MM.1S (cell line): ENCODE measurements around the gene ETNPPL.

Experiments used
- DNase-seq: peaks from one replicate; pipeline ENCODE4 v3.0.0-alpha.2; 2015
- H2AFZ ChIP-seq: fragments of 300-600 bp; sonication (generic); 2 replicates; pipeline ENCODE4 v1.6.0; 2016; ENCODE audit warnings: antibody characterized with exemption, low read length
- H3F3A ChIP-seq: fragments of 300-600 bp; sonication (generic); 2 replicates; pipeline ENCODE4 v1.6.1; 2016; ENCODE audit warnings: mild to moderate bottlenecking, antibody characterized with exemption, low read length, moderate library complexity, mixed read lengths; ENCODE audit not compliant: insufficient read depth
- H3K27ac ChIP-seq: fragments of 300-600 bp; sonication (generic); 2 replicates; pipeline ENCODE4 v1.5.1; 2016; ENCODE audit warnings: mild to moderate bottlenecking, low read length
- H3K27me3 ChIP-seq: fragments of 300-600 bp; sonication (generic); replicated peaks from 2 replicates; pipeline ENCODE4 v1.6.0; 2016; ENCODE audit warnings: low read length; ENCODE audit not compliant: insufficient read depth
- H3K36me3 ChIP-seq: fragments of 300-600 bp; sonication (generic); replicated peaks from 2 replicates; pipeline ENCODE4 v1.6.1; 2016; ENCODE audit warnings: mild to moderate bottlenecking, low read length, mixed read lengths; ENCODE audit not compliant: insufficient read depth
- H3K4me1 ChIP-seq: fragments of 300-600 bp; sonication (generic); 2 replicates; pipeline ENCODE4 v1.6.1; 2016; ENCODE audit warnings: low read length, mixed read lengths
- H3K4me2 ChIP-seq: fragments of 300-600 bp; sonication (generic); 2 replicates; pipeline ENCODE4 v1.6.0; 2016; ENCODE audit warnings: low read depth, low read length
- H3K4me3 ChIP-seq: fragments of 300-600 bp; sonication (generic); 2 replicates; pipeline ENCODE4 v1.5.1; 2016; ENCODE audit warnings: low read length, mixed read lengths
- H3K79me2 ChIP-seq: fragments of 300-600 bp; sonication (generic); 2 replicates; pipeline ENCODE4 v1.6.1; 2016; ENCODE audit warnings: mixed run types, low read length, mixed read lengths
- H3K9ac ChIP-seq: fragments of 300-600 bp; sonication (generic); 2 replicates; pipeline ENCODE4 v1.6.1; 2016; ENCODE audit warnings: low read length, mixed read lengths
- H3K9me2 ChIP-seq: fragments of 300-600 bp; sonication (generic); replicated peaks from 2 replicates; pipeline ENCODE4 v1.6.1; 2016; ENCODE audit warnings: mild to moderate bottlenecking, low read length, mixed read lengths; ENCODE audit not compliant: insufficient read depth
- H3K9me3 ChIP-seq: fragments of 300-600 bp; sonication (generic); replicated peaks from 2 replicates; pipeline ENCODE4 v1.6.1; 2016; ENCODE audit warnings: mild to moderate bottlenecking, low read length, mixed read lengths; ENCODE audit not compliant: insufficient read depth
- H4K20me1 ChIP-seq: fragments of 300-600 bp; sonication (generic); 2 replicates; pipeline ENCODE4 v1.6.1; 2016; ENCODE audit warnings: mild to moderate bottlenecking, low read length, moderate library complexity, mixed read lengths; ENCODE audit not compliant: insufficient read depth
- CTCF ChIP-seq: fragments of 300-600 bp; sonication (generic); IDR thresholded peaks from 2 replicates; pipeline ENCODE4 v1.5.1; 2016; ENCODE audit warnings: antibody characterized with exemption, low read length, mixed read lengths
- EZH2 ChIP-seq: fragments of 300-600 bp; sonication (generic); optimal IDR thresholded peaks from 2 replicates; pipeline ENCODE3; 2017; ENCODE audit warnings: low read depth, mild to moderate bottlenecking, antibody characterized with exemption, low read length, mixed read lengths
- EZH2phosphoT487 ChIP-seq: fragments of 300-600 bp; sonication (generic); IDR thresholded peaks from 2 replicates; pipeline ENCODE4 v1.6.1; 2018; ENCODE audit warnings: antibody characterized with exemption, low read length

Gene ETNPPL

GRCh38 chr4:108788731-108789130 lies 25.9 kb upstream of the ETNPPL start:
- no peaks in the 10 kb centered on the region for H3K36me3 ChIP-seq
- no peaks in the 10 kb centered on the region for H3K9me2 ChIP-seq
- no peaks in the 10 kb centered on the region for H3K79me2 ChIP-seq
- H3K27me3 ChIP-seq, result no peaks in the 10 kb centered on the region
- H3K4me1 ChIP-seq, result no peaks in the 10 kb centered on the region
- H3K4me3 ChIP-seq, result no peak overlapping the region
- TF ChIP-seq EZH2phosphoT487 (no peak), CTCF (no peak), EZH2 (no peak)
- no peaks in the 10 kb centered on the region for H3F3A ChIP-seq
- no peak overlapping the region for H3K9ac ChIP-seq
- no peak for DNase-seq
- no peaks in the 10 kb centered on the region for H4K20me1 ChIP-seq
- no peak overlapping the region for H3K27ac ChIP-seq
- H2AFZ ChIP-seq, result no peak overlapping the region
- H3K4me2 ChIP-seq, result no peak overlapping the region
- H3K9me3 ChIP-seq, result no peaks in the 10 kb centered on the region

DNA sequence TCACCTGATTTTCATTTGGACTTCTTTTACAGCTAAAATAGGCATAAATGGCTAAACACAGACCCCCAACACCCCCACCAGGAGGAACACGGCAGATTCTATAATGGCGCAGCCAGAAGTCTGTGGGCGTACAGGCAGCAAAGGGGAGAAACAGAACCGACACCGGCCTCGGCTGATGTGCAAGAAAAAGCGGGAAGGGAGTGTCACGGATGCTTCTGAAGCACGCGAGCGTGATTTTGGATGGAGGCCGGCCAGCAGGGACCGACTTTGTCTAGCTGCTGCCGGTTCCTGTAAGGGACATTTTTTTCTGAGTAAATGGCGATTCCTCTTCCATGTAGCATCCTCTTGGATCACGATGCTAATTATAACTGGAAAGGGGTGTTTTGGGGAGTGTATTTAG lies 24.9 kb upstream of the ETNPPL start:
- Histone ChIP-seq H3K36me3 (no peaks in the 10 kb centered on the region), H3K79me2 (no peaks in the 10 kb centered on the region), H3K4me3 (no peak overlapping the region), H3K4me1 (no peaks in the 10 kb centered on the region), H3K27ac (no peak overlapping the region), H3K4me2 (no peak overlapping the region), H4K20me1 (no peaks in the 10 kb centered on the region), H3F3A (no peaks in the 10 kb centered on the region), H3K9me3 (no peaks in the 10 kb centered on the region), H3K9me2 (no peaks in the 10 kb centered on the region), H3K27me3 (no peaks in the 10 kb centered on the region), H2AFZ (no peak overlapping the region), H3K9ac (no peak overlapping the region)
- TF ChIP-seq EZH2 (no peak), EZH2phosphoT487 (no peak), CTCF (no peak)
- no peak for DNase-seq

DNA sequence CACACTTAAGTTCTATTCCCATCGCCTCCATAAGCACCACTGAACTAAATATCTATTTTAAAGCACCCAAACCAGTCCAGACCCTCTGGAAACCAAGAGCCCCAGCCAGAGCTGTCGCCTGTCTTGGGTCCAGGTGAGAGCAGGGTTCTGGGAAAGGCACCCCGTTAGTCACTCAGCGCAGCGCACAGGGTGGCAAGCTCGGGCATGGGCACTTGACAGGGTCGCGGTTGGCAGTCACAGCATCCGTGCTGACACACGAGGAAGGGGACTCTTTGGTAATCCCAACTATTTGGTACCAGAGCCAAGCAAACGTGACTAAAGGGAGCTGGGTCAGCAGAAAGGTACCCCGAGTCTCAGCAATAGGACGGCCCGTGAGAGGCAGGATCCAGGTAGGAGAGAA lies 24.3 kb upstream of the ETNPPL start:
- no peak for TF ChIP-seq EZH2
- no peak for TF ChIP-seq CTCF
- no peak for TF ChIP-seq EZH2phosphoT487
- no peaks in the 10 kb centered on the region for H4K20me1 ChIP-seq

More for the DNA sequence above, 24.3 kb upstream of the ETNPPL start:
- no peaks in the 10 kb centered on the region for H3K9me3 ChIP-seq
- no peaks in the 10 kb centered on the region for H3K36me3 ChIP-seq
- no peak overlapping the region for H3K4me3 ChIP-seq
- H3K9me2 ChIP-seq, result no peaks in the 10 kb centered on the region
- H3K27ac ChIP-seq, result no peak overlapping the region
- no peaks in the 10 kb centered on the region for H3K79me2 ChIP-seq
- no peaks in the 10 kb centered on the region for H3K27me3 ChIP-seq
- no peak overlapping the region for H3K9ac ChIP-seq
- no peak for DNase-seq
- no peaks in the 10 kb centered on the region for H3K4me1 ChIP-seq
- no peak overlapping the region for H3K4me2 ChIP-seq
- no peaks in the 10 kb centered on the region for H3F3A ChIP-seq
- H2AFZ ChIP-seq, result no peak overlapping the region
